Measurements from ENCODE around the gene MRPL50.

DNA sequence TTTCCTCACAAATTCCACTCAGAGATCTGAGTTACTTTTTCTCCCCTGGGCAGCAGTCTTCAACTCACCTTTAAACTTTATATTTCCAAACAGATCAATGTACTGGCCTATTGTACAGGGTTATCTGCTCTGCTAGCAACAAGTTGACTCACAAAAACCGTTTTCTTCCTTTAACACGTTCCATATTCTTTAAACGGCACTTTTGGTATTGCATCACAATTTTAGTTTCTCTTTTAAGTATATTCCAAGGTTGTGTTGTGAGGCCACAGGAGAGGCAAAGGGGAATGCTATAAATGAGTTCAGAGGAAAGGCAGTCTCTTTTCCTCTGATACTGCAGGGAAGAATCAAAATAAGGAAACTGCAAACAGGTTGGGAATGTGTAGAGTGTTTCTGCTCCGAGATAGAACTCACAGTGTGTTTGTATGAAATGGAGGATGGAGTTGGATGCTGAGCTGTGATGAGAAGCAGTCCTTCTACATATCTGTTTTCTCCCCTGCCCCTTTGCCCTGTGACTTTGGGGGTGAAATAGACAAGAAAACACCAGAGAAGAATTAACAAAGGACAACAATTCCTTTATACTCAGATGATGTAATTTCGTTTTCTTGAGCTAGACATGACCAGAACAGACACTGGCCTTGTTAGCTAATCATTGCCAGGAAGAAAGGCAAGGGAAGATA is 47.1 kb upstream of the MRPL50 start:
- TF ChIP-seq POLR2A (IDR thresholded peaks at IDR 0.05), result no peak
- TF ChIP-seq, protein P1, sequence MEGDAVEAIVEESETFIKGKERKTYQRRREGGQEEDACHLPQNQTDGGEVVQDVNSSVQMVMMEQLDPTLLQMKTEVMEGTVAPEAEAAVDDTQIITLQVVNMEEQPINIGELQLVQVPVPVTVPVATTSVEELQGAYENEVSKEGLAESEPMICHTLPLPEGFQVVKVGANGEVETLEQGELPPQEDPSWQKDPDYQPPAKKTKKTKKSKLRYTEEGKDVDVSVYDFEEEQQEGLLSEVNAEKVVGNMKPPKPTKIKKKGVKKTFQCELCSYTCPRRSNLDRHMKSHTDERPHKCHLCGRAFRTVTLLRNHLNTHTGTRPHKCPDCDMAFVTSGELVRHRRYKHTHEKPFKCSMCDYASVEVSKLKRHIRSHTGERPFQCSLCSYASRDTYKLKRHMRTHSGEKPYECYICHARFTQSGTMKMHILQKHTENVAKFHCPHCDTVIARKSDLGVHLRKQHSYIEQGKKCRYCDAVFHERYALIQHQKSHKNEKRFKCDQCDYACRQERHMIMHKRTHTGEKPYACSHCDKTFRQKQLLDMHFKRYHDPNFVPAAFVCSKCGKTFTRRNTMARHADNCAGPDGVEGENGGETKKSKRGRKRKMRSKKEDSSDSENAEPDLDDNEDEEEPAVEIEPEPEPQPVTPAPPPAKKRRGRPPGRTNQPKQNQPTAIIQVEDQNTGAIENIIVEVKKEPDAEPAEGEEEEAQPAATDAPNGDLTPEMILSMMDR (IDR thresholded peaks at IDR 0.05), result no peak

All from right lobe of liver (tissue), 4 donors.